HG03442 (cell line): ENCODE measurements around the gene ZNG1B.
"Not testable (repeated sequence)": the region's sequence is repeated elsewhere in the genome, so short reads cannot be mapped to it uniquely, and the experiment has no call there.

Source experiments
- ATAC-seq: cut with Tn5 transposase; IDR thresholded peaks from one replicate; pipeline ENCODE4 v1.9.1; 2021; ENCODE audit warnings: mild to moderate bottlenecking, moderate library complexity; ENCODE audit not compliant: unreplicated experiment

Gene ZNG1B

GRCh38 chr2:113437508-113438465 is at the start of gene ZNG1B:
TSS of gene ZNG1B (plus strand) at chr2:113437691. CDS start at chr2:113437869, 178 bp downstream.
- not testable (repeated sequence) for ATAC-seq

GRCh38 chr2:113390124-113390849 is 47.2 kb upstream of the ZNG1B start:
- peak; percentile 87 for ATAC-seq

DNA sequence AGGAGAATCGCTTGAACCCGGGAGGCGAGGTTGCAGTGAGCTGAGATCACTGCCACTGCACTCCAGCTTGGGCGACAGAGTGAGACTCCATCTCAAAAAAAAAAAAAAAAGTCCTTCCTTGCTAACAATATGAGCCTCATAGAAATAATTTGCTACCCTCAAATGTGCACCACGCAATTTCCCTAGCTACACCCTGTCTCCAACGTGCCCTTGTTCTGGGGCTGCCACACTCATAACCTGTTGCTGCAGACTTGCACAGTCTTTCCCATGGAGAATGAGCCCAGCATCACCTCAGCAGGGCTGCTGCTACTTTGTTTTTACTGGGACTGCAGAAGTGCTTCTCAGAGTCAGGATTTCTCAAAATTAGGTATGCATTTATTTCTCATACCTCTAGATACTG is 46.4 kb upstream of the ZNG1B start:
- ATAC-seq, result no peak

- no peak for ATAC-seq
Observed at GRCh38 chr2:113406114-113406513, 31.4 kb upstream of the ZNG1B start.

DNA sequence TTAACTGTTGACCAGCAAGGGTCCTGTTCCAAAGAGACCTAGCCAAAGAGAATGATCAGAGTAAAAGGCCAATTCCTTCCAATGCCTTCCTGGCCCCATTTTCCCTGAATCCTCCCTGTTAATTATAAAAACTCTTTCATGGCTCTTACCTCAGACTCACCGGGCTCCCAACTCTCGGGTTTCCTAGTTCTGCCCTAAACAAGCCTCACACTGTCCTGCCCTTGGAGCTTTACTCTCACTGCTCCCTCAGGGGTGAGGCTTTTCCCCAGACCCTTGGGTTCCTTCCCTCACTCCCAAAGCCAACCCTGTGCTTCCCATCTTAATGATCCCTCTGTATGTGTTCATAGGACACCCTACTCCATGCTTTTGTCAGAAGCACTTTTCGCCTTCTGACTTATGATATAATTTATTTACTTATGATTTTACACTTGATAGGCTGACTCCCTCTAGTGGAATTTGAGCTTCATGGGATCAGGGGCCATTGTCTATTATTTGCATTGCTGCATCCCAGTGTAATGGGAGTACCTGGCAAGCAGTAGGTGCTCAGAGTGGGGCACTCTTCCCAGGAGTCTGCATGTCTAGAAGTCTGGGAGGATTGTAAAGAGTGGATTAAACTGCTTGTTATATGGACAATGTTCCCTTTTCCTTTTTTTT is 29.9 kb upstream of the ZNG1B start:
- ATAC-seq, result no peak

GRCh38 chr2:113411725-113412352 is 25.7 kb upstream of the ZNG1B start:
- ATAC-seq, result not testable (repeated sequence)

DNA sequence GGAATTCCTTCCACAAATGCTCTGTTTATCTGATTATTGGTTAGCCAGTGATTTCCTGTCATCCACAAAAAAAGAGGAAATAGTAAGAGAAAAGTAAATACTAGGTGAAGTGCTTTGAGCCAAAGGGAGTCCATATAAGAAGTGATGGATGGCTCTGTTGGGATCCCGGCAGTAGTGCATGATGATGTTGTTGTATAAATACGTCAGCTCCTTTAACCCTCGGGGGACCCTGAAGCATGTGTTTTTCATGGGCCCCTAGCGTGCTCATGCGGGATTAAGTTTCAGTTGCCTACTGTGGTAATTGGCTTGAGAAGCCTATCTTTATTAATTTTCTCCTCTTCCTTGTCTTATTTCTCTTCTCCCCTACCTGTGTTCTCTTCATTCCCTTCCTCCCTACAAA is 24.7 kb upstream of the ZNG1B start:
- not testable (repeated sequence) for ATAC-seq

- ATAC-seq, result not testable (repeated sequence)
Observed at GRCh38 chr2:113431773-113432172, 5.7 kb upstream of the ZNG1B start.

DNA sequence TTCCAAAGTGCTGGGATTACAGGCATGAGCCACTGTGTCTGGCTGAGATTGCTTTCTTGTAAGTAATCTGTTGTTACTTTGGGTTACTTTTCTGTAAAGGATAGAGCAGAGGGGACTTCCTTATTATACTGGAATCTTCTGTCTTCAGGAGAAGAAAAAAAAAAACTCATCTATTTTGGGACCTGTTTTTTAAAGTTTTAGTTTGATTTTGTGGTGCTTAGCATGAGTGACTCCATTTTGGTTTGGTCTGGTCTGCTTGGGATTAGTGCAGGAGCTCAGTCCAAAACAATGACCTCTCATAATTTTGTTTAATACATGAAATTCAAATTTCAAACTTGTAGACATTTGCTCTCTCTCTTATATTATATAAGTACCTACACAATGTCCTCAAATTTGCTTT is 4.0 kb upstream of the ZNG1B start:
- ATAC-seq, result not testable (repeated sequence)

DNA sequence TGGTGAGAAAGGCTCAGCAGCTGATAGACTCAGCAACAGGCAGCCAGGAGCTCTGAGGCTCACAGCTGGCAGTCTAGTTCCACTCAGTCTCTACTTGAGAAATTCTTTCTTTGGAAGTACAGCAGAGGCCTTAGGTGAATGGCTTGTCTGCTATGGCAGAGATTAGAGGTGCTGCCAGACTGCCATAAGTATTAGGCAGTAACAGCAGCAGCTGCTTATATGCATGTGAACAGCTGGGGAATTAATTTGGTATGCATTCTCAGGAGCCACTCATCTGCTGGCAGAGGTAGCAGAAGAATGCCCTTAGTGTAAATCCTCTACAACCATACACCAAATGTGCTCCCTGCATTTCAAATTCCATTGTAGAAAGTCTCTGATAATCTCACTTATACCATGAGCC is 28.3 kb downstream of the ZNG1B start:
- not testable (repeated sequence) for ATAC-seq

GRCh38 chr2:113476688-113477368 is 39.3 kb downstream of the ZNG1B start:
- not testable (repeated sequence) for ATAC-seq

- not testable (repeated sequence) for ATAC-seq
Observed at GRCh38 chr2:113496527-113496926, 59.0 kb downstream of the ZNG1B start.

DNA sequence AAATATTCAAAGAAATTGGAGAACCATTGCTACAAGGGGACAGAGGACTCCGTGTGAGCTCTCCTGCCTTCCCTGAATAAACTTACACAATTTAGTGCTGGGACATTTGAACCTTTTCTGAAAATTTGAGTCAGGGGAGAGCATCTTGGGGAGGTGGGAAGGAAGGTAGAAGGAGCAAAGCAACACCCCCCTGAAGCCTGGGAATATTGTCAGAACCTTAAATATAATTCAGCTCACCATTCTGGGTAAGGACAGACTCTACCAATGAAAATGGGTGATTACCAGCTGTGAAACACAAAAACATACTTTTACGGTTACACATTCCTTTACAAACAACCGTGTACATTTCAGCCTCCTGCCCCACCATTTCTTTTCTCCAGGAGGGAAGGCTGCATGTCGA is 60.9 kb downstream of the ZNG1B start, which contains the start of gene FOXD4L1:
Gene FOXD4L1, plus strand, starts transcription at position 301 of the 400 bp plus-strand sequence. CDS start 592 bp downstream, outside the sequence.
- ATAC-seq, result not testable (repeated sequence)

- ATAC-seq, result not testable (repeated sequence)
Observed at GRCh38 chr2:113499019-113499885, 61.8 kb downstream of the ZNG1B start.

DNA sequence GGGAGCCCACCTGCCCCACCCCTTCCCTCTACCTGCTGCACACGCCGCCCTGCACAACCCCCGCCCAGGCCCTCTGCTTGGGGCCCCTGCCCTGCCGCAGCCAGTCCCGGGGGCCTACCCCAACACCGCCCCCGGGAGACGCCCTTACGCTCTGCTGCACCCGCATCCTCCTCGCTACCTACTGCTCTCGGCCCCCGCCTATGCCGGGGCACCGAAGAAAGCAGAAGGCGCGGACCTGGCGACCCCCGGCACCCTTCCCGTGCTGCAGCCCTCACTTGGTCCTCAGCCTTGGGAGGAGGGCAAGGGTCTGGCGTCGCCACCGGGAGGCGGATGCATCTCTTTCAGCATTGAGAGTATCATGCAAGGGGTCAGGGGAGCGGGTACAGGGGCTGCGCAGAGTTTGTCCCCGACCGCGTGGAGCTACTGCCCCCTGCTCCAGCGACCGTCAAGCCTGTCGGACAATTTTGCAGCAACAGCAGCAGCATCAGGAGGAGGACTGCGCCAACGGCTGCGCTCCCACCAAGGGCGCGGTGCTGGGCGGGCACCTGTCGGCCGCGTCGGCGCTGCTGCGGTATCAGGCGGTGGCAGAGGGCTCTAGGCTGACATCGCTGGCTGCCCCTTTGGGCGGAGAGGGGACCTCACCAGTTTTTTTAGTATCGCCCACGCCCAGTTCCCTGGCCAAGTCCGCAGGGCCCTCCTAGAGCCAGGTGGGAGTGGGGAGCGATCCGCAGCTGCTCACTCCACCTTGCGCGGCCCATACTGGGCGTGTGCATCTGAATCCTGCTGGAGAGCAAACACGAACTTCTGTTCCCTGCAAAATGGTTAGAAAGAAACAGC is 62.6 kb downstream of the ZNG1B start:
- not testable (repeated sequence) for ATAC-seq

DNA sequence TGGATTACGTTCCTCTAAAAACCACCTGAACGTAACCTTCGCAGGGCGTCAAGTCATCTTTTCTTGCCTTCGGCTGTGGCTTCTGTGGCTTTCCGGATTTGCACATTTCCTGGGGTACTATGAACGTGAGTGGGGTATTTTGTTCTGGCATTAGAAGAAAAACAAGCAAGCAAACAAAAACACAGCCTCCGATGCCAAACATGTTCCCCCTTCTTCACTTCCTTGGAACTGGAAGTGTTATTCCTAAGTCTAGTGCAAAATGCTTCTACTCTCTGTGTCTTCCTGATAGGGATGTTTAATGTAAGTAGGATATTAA is 63.2 kb downstream of the ZNG1B start:
- ATAC-seq, result not testable (repeated sequence)

- ATAC-seq, result peak; percentile 10
Observed at GRCh38 chr2:113502216-113503093, 65.0 kb downstream of the ZNG1B start.
